ENCODE data around the gene ABHD15. TPM values are rescaled to one million over a fixed set of nuclear protein-coding genes. Genes with fewer than 3 reads are reported as not detected.

ABHD15 gene
- total RNA-seq, 1 donor from 2014 or later, result 5.9 TPM

DNA sequence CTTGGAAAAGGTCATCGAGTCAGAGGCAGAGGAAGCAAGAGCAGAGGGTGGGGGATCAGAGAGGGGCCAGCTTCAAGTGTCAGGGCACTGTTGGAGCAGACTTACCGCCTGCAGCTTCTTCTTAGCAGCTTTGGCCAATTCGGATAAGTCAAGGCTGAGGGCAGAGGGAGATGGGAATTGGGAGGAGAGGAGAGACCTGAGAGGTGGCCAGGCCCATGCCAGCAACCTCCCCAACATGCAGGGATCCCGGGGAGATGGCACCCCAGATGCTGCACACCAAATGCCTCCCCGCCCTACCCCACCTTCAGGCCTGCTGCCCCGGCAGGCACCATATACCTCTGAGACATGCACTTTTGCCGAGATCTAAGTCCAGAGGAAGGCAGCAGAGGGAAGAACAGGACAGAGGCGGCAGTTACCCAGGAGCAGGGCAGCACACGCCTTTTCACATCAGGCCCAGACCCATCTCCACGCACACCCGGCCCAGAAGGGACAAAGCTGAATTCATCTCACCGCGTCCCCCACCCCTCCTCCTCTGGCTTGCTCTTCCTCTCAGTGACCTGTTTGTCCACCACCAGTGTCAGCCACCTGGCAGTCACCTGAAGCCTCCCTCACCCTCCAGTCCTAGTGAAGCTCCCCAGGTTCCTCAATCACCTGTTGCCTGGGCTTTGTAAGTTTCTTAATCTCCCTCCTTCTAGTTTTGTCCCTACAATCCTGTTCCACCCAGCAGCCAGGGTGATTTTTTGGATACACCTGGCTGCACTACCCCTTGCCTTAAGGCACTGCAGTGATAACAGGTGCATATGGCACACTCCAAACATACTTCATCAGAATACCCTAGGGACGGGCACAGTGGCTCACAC is 12.0 kb upstream of the ABHD15 start:
- H3K27me3 ChIP-seq (ENCODE audit: low read depth), result no peaks in the 10 kb centered on the region
- no peaks in the 10 kb centered on the region for H3K9me3 ChIP-seq (replicated peaks)
- H3K27ac ChIP-seq (replicated peaks), result no peak overlapping the region
- peaks cover 92% of the 10 kb centered on the region for H3K36me3 ChIP-seq
- no peak overlapping the region for H3K4me3 ChIP-seq
- DNase-seq, result no peak
- intact Hi-C loops (cut with micrococcal nuclease), result no loop called here
- TF ChIP-seq, protein P1, sequence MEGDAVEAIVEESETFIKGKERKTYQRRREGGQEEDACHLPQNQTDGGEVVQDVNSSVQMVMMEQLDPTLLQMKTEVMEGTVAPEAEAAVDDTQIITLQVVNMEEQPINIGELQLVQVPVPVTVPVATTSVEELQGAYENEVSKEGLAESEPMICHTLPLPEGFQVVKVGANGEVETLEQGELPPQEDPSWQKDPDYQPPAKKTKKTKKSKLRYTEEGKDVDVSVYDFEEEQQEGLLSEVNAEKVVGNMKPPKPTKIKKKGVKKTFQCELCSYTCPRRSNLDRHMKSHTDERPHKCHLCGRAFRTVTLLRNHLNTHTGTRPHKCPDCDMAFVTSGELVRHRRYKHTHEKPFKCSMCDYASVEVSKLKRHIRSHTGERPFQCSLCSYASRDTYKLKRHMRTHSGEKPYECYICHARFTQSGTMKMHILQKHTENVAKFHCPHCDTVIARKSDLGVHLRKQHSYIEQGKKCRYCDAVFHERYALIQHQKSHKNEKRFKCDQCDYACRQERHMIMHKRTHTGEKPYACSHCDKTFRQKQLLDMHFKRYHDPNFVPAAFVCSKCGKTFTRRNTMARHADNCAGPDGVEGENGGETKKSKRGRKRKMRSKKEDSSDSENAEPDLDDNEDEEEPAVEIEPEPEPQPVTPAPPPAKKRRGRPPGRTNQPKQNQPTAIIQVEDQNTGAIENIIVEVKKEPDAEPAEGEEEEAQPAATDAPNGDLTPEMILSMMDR (IDR thresholded peaks at IDR 0.05; ENCODE audit: borderline replicate concordance), result no peak
- peaks cover 30% of the 10 kb centered on the region for H3K4me1 ChIP-seq

DNA sequence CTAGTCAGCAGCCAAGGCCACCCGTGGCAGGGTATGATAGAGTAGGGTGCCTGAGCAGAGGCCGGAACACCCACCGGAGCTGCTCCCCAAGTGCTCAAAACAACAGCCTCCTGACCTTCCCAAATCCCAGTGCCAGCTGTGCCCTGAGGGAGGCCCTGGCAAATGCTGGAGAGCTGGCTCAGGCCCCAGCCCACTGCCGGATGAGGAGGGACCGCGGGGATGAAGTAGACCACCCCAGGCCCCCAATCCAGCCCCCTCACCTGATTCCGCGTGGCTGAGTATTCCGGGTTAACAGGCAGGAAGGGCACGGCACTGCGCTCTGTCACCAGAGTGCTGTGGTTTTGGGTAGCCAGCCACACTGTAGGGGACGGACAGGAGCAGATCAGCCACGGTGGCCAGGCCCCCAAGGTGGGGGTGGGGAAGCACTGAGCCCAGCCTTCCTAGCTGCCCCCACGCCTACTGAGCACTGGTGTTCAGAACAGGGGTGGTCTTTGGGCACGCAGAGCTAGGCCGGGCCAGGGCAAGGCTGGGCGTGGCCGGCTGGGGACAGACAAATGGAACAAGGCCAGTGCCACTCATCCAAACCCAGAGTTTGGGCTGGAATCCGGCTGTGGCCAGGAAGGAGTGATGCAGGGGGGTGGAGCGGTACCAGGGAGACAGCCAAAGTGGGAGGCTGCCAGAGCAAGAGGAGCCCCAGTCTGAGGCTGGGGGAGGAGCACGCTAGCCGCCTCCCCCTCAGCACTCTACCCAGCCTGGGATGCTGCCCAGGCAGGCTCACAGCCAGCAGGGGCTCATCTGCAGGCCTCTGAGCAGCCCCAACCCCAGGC is 10.8 kb upstream of the ABHD15 start:
- H3K4me1 ChIP-seq, result peaks cover 28% of the 10 kb centered on the region
- H3K9me3 ChIP-seq (replicated peaks), result no peaks in the 10 kb centered on the region
- no peak for DNase-seq
- intact Hi-C loops (cut with micrococcal nuclease), result no loop called here
- H3K27me3 ChIP-seq (ENCODE audit: low read depth), result no peaks in the 10 kb centered on the region
- TF ChIP-seq, protein P1 (IDR thresholded peaks at IDR 0.05; ENCODE audit: borderline replicate concordance), result no peak
- H3K36me3 ChIP-seq, result peaks cover 90% of the 10 kb centered on the region
- H3K4me3 ChIP-seq, result no peak overlapping the region
- peak overlapping the region; percentile 5 for H3K27ac ChIP-seq (replicated peaks)

DNA sequence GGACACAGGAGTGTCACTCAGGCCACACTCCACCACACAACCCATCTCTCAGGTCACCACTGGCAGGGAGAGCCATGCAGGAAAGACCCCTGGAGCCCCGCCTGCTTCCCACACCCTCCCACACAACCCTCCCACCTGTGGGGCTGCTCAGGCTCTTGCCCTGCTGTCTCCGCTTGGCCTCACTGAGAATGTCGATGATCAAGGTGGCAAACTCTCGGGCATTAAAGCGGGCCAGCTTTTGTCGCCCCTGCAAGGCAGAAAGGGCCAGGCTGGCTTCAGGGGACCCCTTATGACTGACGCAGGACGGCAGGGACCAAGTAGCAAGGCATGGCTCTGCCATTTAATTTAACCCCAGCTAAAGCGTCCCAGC is 10.1 kb upstream of the ABHD15 start:
- no peaks in the 10 kb centered on the region for H3K9me3 ChIP-seq (replicated peaks)
- H3K36me3 ChIP-seq, result peaks cover 84% of the 10 kb centered on the region
- intact Hi-C loops (cut with micrococcal nuclease), result no loop called here
- no peak overlapping the region for H3K27ac ChIP-seq (replicated peaks)
- TF ChIP-seq, protein P1 (IDR thresholded peaks at IDR 0.05; ENCODE audit: borderline replicate concordance), result no peak
- no peaks in the 10 kb centered on the region for H3K27me3 ChIP-seq (ENCODE audit: low read depth)
- peaks cover 34% of the 10 kb centered on the region for H3K4me1 ChIP-seq
- DNase-seq, result peak; percentile 11
- no peak overlapping the region for H3K4me3 ChIP-seq

DNA sequence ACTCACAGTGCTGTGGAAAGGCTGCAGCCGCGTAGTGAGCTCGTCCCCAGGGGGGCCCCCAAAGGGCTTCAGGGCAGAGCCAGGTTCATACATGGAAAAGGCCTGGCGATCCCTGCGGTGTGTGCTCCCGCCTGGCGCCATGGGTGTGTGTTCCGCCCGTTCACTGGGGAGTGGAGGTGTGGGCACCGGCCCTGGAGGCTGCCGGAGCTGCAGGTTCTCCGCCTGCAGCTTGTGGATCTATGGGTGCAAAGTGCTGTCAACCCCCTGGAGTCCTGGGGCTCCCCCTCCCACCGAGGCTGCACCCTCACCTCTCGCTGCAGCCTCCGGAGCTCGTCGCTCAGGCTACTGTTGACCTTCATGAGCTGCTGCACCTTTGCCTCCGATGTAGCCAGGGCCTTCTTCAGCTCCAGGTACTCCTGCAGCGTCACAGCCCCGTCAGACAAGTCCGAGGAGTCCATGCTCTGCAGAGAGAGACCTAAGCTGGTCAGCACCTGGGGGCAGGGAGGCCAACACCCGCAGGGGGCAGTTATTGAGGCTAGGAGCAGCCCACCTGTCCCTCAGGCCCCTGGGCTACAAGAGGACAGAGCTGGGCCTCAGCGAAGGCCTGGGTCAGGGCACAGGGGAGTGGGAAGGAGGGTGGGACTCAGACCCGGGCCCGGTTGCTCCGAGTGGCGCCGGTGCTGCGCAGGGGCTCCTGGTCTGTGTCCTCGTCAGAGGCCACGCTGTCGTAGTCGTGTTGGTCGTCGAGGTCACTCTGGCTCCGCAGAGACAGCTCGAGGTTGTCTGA is 9.6 kb upstream of the ABHD15 start:
- Histone ChIP-seq H3K27ac (replicated peaks) (no peak overlapping the region), H3K36me3 (peaks cover 78% of the 10 kb centered on the region), H3K27me3 (ENCODE audit: low read depth) (no peaks in the 10 kb centered on the region), H3K4me3 (no peak overlapping the region), H3K9me3 (replicated peaks) (no peaks in the 10 kb centered on the region), H3K4me1 (peaks cover 40% of the 10 kb centered on the region)
- TF ChIP-seq, protein P1 (IDR thresholded peaks at IDR 0.05; ENCODE audit: borderline replicate concordance), result no peak
- peak; percentile 13 for DNase-seq
- intact Hi-C loops (cut with micrococcal nuclease), result no loop called here

Measured in left ventricle myocardium inferior (tissue), 1 donor.